IMR-90 (cell line): ENCODE data around the gene CNPY4. TPM values are rescaled to one million over a fixed set of nuclear protein-coding genes. Genes with fewer than 3 reads are reported as not detected.

Source experiments
- ATAC-seq: fragments of 200-7000 bp; cut with Tn5 transposase; 2 replicates; pipeline ENCODE4 v1.9.1; 2020; ENCODE audit warnings: low read depth, mild to moderate bottlenecking, moderate library complexity
- BruUV-seq: library from RNA; stranded (reverse); fragments of 400-500 nt; replicated peaks from 2 replicates; lab custom pipeline; 2021; lab: Mats Ljungman, UMichigan
- CTCF ChIA-PET: fragments of 300-600 bp; formaldehyde crosslinking; extraction: SDS; loops from one replicate; lab custom pipeline; 2021; ENCODE audit warnings: antibody characterized with exemption; lab: Yijun Ruan, JAX
- POLR2A ChIA-PET: fragments of 300-600 bp; sonication (Branson Sonifier 250); formaldehyde crosslinking; loops from one replicate; lab custom pipeline; 2022; ENCODE audit warnings: antibody characterized with exemption; ENCODE audit not compliant: unreplicated experiment; lab: Charles Lee
- DNase-seq: peaks from one replicate; pipeline ENCODE4 v3.0.0; 2013
- H2AFZ ChIP-seq: replicated peaks from 2 replicates; pipeline ENCODE3; 2013; ENCODE audit warnings: low read length, mild to moderate bottlenecking; ENCODE audit not compliant: poor library complexity
- H2AK5ac ChIP-seq: 2 replicates; pipeline ENCODE4 v1.6.1; 2013; ENCODE audit warnings: low read depth, low read length, inconsistent platforms
- H2AK9ac ChIP-seq: replicated peaks from 2 replicates; pipeline ENCODE3; 2013; ENCODE audit warnings: mild to moderate bottlenecking, low read depth, low read length, moderate library complexity; ENCODE audit not compliant: poor library complexity
- H2BK120ac ChIP-seq: 2 replicates; pipeline ENCODE4 v1.6.1; 2013; ENCODE audit warnings: low read depth, low read length, inconsistent platforms
- H2BK15ac ChIP-seq: 3 replicates; pipeline ENCODE4 v1.6.1; 2013; ENCODE audit warnings: low read depth, low read length, inconsistent platforms
- H2BK20ac ChIP-seq: 2 replicates; pipeline ENCODE4 v1.6.1; 2013; ENCODE audit warnings: low read depth, mild to moderate bottlenecking, inconsistent platforms, low read length, moderate library complexity
- H2BK5ac ChIP-seq: 2 replicates; pipeline ENCODE4 v1.6.1; 2013; ENCODE audit warnings: mild to moderate bottlenecking, low read depth, low read length, inconsistent platforms; ENCODE audit not compliant: poor library complexity, severe bottlenecking
- H3K14ac ChIP-seq: replicated peaks from 2 replicates; pipeline ENCODE4 v1.6.1; 2013; ENCODE audit warnings: low read depth, low read length, inconsistent platforms
- H3K18ac ChIP-seq: 2 replicates; pipeline ENCODE4 v1.6.1; 2013; ENCODE audit warnings: low read depth, low read length, control low read depth
- H3K23ac ChIP-seq: 2 replicates; pipeline ENCODE4 v1.6.1; 2013; ENCODE audit warnings: low read depth, low read length, inconsistent platforms
- H3K27ac ChIP-seq: 2 replicates; pipeline ENCODE4 v1.5.1; 2013; ENCODE audit warnings: mild to moderate bottlenecking, control low read depth, low read length; ENCODE audit not compliant: insufficient read depth
- H3K27me3 ChIP-seq: 2 replicates; pipeline ENCODE4 v1.6.1; 2013; ENCODE audit warnings: low read length; ENCODE audit not compliant: control insufficient read depth, insufficient read depth
- H3K36me3 ChIP-seq: 2 replicates; pipeline ENCODE4 v1.6.1; 2013; ENCODE audit warnings: low read length, mixed read lengths; ENCODE audit not compliant: control insufficient read depth, insufficient read depth
- H3K4ac ChIP-seq: 2 replicates; pipeline ENCODE4 v1.6.1; 2013; ENCODE audit warnings: low read depth, low read length, inconsistent platforms
- H3K4me1 ChIP-seq: 2 replicates; pipeline ENCODE4 v1.6.1; 2013; ENCODE audit warnings: low read length, mixed read lengths; ENCODE audit not compliant: control insufficient read depth, insufficient read depth
- H3K4me2 ChIP-seq: 2 replicates; pipeline ENCODE4 v1.6.1; 2013; ENCODE audit warnings: low read depth, mild to moderate bottlenecking, control low read depth, low read length, moderate library complexity
- H3K4me3 ChIP-seq: 2 replicates; pipeline ENCODE4 v1.5.1; 2013; ENCODE audit warnings: low read depth, mild to moderate bottlenecking, control low read depth, low read length, moderate library complexity; ENCODE audit not compliant: insufficient read depth
- H3K56ac ChIP-seq: 2 replicates; pipeline ENCODE4 v1.6.1; 2013; ENCODE audit warnings: low read length, inconsistent platforms; ENCODE audit not compliant: insufficient read depth; ENCODE audit errors: extremely low read depth
- H3K79me1 ChIP-seq, 2 experiments: 2 replicates each; pipeline ENCODE4 v1.6.1; 2013; ENCODE audit warnings: low read length in 2 of 2, inconsistent platforms in 1 of 2, low read depth in 1 of 2
- H3K9ac ChIP-seq: 2 replicates; pipeline ENCODE4 v1.6.1; 2013; ENCODE audit warnings: low read depth, low read length, control low read depth
- H3K9me1 ChIP-seq: 2 replicates; pipeline ENCODE4 v1.6.1; 2013; ENCODE audit warnings: low read length, inconsistent platforms; ENCODE audit not compliant: insufficient read depth
- H3K9me3 ChIP-seq: 2 replicates; pipeline ENCODE4 v1.6.1; 2013; ENCODE audit warnings: low read length; ENCODE audit not compliant: control insufficient read depth, insufficient read depth
- H4K20me1 ChIP-seq: 2 replicates; pipeline ENCODE4 v1.6.1; 2013; ENCODE audit warnings: low read length, inconsistent platforms; ENCODE audit not compliant: insufficient read depth
- H4K5ac ChIP-seq: 2 replicates; pipeline ENCODE4 v1.6.1; 2013; ENCODE audit warnings: mild to moderate bottlenecking, low read depth, low read length, control low read depth
- H4K8ac ChIP-seq, 2 experiments: 2 replicates each; pipeline ENCODE4 v1.6.1; 2013; ENCODE audit warnings: low read depth in 2 of 2, low read length in 2 of 2, control low read depth in 1 of 2, inconsistent platforms in 1 of 2
- H4K91ac ChIP-seq: 2 replicates; pipeline ENCODE4 v1.6.1; 2013; ENCODE audit warnings: low read depth, low read length, inconsistent platforms; ENCODE audit not compliant: insufficient read depth
- CHD1 ChIP-seq: IDR thresholded peaks from 2 replicates; pipeline ENCODE4 v1.6.1; 2012; ENCODE audit warnings: low read depth, low read length, improper control_type of control experiment
- CTCF ChIP-seq: conservative IDR thresholded peaks from 2 replicates; pipeline ENCODE4 v1.5.1; 2012; ENCODE audit warnings: mild to moderate bottlenecking, low read depth, low read length, improper control_type of control experiment
- FOS ChIP-seq: fragments of 150-350 bp; IDR thresholded peaks from 2 replicates; pipeline ENCODE4 v1.6.1; 2016; ENCODE audit warnings: low read depth, low read length
- MAZ ChIP-seq: IDR thresholded peaks from 2 replicates; pipeline ENCODE4 v1.6.1; 2012; ENCODE audit warnings: low read depth, mild to moderate bottlenecking, low read length, improper control_type of control experiment, moderate library complexity, borderline replicate concordance
- NFE2L2 ChIP-seq: fragments of 150-350 bp; IDR thresholded peaks from 2 replicates; pipeline ENCODE4 v1.6.1; 2016; ENCODE audit warnings: low read depth, mild to moderate bottlenecking, low read length
- POLR2A ChIP-seq: IDR thresholded peaks from 2 replicates; pipeline ENCODE4 v1.6.1; 2012; ENCODE audit warnings: mild to moderate bottlenecking, low read depth, low read length
- RAD21 ChIP-seq: IDR thresholded peaks from 2 replicates; pipeline ENCODE4 v1.6.1; 2012; ENCODE audit warnings: low read length, improper control_type of control experiment
- RCOR1 ChIP-seq: IDR thresholded peaks from 2 replicates; pipeline ENCODE4 v1.6.1; 2012; ENCODE audit warnings: mild to moderate bottlenecking, low read length, improper control_type of control experiment; ENCODE audit not compliant: insufficient replicate concordance
- RFX5 ChIP-seq: IDR thresholded peaks from 2 replicates; pipeline ENCODE4 v1.8.0; 2012; ENCODE audit warnings: low read depth, mild to moderate bottlenecking, low read length, moderate library complexity
- SMC3 ChIP-seq: fragments of 150-350 bp; IDR thresholded peaks from 2 replicates; pipeline ENCODE4 v1.6.1; 2016; ENCODE audit warnings: low read depth, mild to moderate bottlenecking, antibody characterized with exemption, low read length, moderate library complexity
- USF2 ChIP-seq: fragments of 150-350 bp; IDR thresholded peaks from 2 replicates; pipeline ENCODE4 v1.6.1; 2017; ENCODE audit warnings: mild to moderate bottlenecking, antibody characterized with exemption, low read length, low read depth
- WGBS, 2 experiments: methylation state at CpG; one replicate each; pipeline versions ENCODE4 v1.1.5 to v1.1.7; 2013; ENCODE audit warnings: missing lambda C conversion rate in 2 of 2; ENCODE audit not compliant: insufficient read length in 1 of 2; ENCODE audit errors: extremely low coverage in 2 of 2; 5-methylcytosine and 5-hydroxymethylcytosine counted together
- dilution Hi-C: fragments of 300-500 bp; cut with HindIII; formaldehyde crosslinking; loops from one replicate; pipeline ENCODE4 v1.14.3; 2018; ENCODE audit warnings: low sequenced_read_pairs; ENCODE audit not compliant: unreplicated experiment
- in situ Hi-C: fragments of 300-500 bp; cut with MboI; formaldehyde crosslinking; loops from 3 replicates; pipeline ENCODE4 v1.14.3; 2019; ENCODE audit warnings: low sequenced_read_pairs, inconsistent platforms, mixed read lengths
- intact Hi-C: fragments of 100-400 bp; cut with micrococcal nuclease; formaldehyde crosslinking; loops from 2 replicates; pipeline ENCODE4 v1.10.0; 2022
- polyA plus RNA-seq, 3 experiments: library from polyadenylated mRNA; depleted of rRNA; stranded (reverse); fragments of >200 nt; gene quantifications; 2 replicates each; pipeline ENCODE4 v1.2.3, GENCODE V29; 2012; ENCODE audit warnings: low replicate concordance in 1 of 3
- total RNA-seq: library from RNA; depleted of rRNA; stranded (reverse); fragments of >200 nt; gene quantifications from 2 replicates; pipeline ENCODE4 v1.2.3, GENCODE V29; 2012

CNPY4 gene
- total and polyA plus RNA-seq, 2 of the 4 experiments (the other 2 are of a cell fraction), result 13.3 to 21.9 TPM

- no peaks in the 10 kb centered on the region; the same call in 1 of the 2 replicates for H4K20me1 ChIP-seq
- H4K91ac ChIP-seq, result no peak overlapping the region
- H2AFZ ChIP-seq, result no peak overlapping the region
- H3K4me3 ChIP-seq, result no peak overlapping the region
- H3K9me3 ChIP-seq, result no peaks in the 10 kb centered on the region
- no peak overlapping the region for H2BK15ac ChIP-seq
- H3K27me3 ChIP-seq, result no peaks in the 10 kb centered on the region
- H2BK20ac ChIP-seq, result no peak overlapping the region
- intact Hi-C loops (no loop called here), dilution Hi-C loops (no loop called here), in situ Hi-C loops (no loop called here)
- no TSS peak for BruUV-seq
- H3K27ac ChIP-seq, result no peak overlapping the region
- no peak overlapping the region for H3K18ac ChIP-seq
- H3K9ac ChIP-seq, result no peak overlapping the region
- no peak overlapping the region for H2BK120ac ChIP-seq
- no peak overlapping the region for H4K8ac ChIP-seq
- H3K14ac ChIP-seq, result no peak overlapping the region
- ATAC-seq (no peak), DNase-seq (no peak)
- H3K4ac ChIP-seq, result no peak overlapping the region
- ChIA-PET POLR2A (no interaction called here), CTCF (no interaction called here)
- no peak overlapping the region for H4K5ac ChIP-seq
- no peak overlapping the region for H3K23ac ChIP-seq
- peaks cover 6% of the 10 kb centered on the region; the same call in 1 of the 2 replicates for H3K4me1 ChIP-seq
- H2AK5ac ChIP-seq, result no peak overlapping the region
- no peak overlapping the region for H3K56ac ChIP-seq
- H2BK5ac ChIP-seq, result no peak overlapping the region
- H3K4me2 ChIP-seq, result no peak overlapping the region
- no peak for TF ChIP-seq MAZ
- no peak for TF ChIP-seq RAD21
- TF ChIP-seq CTCF, result no peak
- no peak for TF ChIP-seq RFX5
- no peak for TF ChIP-seq POLR2A
- no peak for TF ChIP-seq FOS
- TF ChIP-seq SMC3, result no peak
- TF ChIP-seq CHD1, result no peak
- TF ChIP-seq USF2, result no peak
- TF ChIP-seq NFE2L2, result no peak
- no peak for TF ChIP-seq RCOR1
- no peak overlapping the region for H2AK9ac ChIP-seq
- H3K9me1 ChIP-seq, result peaks cover 17% of the 10 kb centered on the region
- 100% methylated on average over 1 of the region's 1 CpG; no CpG with 5 or more reads in 1 of the 2 experiments for WGBS, 2 experiments
- H3K79me1 ChIP-seq, result peaks cover 28 to 61% of the 10 kb centered on the region in 2 experiments
- peaks cover 4% of the 10 kb centered on the region; the same call in 1 of the 2 replicates for H3K36me3 ChIP-seq
Measured at GRCh38 chr7:100122568-100122967, 3.1 kb downstream of the CNPY4 start.
